ENCODE data around the gene TPI1. TPM values are rescaled to one million over a fixed set of nuclear protein-coding genes. Genes with fewer than 3 reads are reported as not detected.

Gene TPI1
- total RNA-seq, 1 donor from 2014 or later: 625 TPM

GRCh38 chr12:6828781-6829535 lies 38.4 kb upstream of the TPI1 start:
- peak; percentile 62 for DNase-seq

GRCh38 chr12:6829536-6830220 lies 37.7 kb upstream of the TPI1 start:
- no peak for DNase-seq

DNA sequence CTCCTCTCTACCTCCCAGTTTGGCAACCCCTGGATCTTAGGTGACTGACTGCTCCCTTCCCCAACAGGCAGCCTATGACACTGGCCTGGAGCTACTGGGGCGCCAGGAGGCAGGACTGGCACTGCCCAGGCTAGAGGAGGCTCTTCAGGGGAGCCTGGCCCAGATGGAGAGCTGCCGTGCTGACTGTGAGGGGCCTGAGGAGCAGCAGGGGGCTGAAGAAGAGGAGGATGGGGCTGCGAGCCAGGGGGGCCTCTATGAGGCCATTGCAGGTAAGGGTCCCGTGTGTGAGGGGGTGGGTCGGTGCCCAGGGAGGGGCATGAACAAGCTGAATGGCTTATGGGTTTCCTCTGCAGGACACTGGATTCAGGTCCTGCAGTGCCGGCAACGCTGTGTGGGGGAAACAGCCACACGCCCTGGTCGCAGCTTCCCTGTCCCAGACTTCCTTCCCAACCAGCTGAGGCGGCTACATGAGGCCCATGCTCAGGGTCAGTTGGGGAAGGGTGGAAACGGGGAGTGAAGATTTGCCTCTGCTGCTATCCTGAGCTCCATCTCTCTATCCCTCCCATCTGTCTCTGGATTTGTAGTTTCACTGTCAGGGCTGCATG lies 36.9 kb upstream of the TPI1 start:
- DNase-seq: no peak

GRCh38 chr12:6830999-6831398 lies 36.3 kb upstream of the TPI1 start:
- no peak for DNase-seq

DNA sequence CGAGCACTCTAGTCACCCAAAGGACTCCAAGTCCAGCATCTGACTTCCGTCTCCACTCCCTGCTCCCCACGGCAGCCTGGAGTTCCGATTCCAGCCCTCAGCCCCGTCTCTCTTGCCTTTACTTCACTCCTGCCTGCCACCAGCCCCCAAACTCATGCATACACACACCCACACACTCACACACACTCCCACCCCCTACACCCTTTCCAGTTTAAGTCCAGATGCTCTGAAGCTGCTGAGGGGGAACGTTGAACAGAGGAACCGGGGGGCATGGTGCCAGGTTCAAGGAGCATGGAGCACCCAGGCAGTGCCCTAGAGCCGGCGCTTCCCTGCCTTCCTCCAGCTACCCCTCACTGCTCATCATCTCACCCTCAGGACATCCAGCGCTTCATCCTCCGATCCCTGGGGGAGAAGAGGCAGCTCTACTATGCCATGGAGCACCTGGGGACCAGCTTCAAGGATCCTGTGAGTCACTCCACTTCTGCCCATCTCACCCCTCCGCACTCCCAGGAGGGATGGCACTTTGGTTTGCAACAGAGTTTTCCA lies 35.8 kb upstream of the TPI1 start:
- DNase-seq: no peak

DNA sequence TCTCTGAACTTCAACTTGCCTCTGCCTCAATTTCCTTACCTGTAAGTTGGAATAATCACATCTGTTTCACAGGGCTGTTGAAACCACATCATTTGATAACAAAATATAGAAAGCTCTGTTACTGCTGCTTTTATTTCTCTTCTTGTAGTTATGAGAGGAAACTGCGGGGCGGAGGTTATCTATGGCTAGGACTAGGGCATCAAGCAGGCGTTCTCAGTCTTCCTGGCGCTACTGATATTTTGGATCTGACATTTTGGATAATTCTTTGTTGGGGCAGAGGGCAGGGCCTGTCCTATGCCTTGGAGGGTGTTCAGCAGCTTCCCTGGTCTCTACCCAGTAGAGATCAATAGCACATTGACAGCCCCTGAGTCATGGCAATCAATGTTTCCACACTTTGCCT lies 35.2 kb upstream of the TPI1 start:
- DNase-seq: no peak

GRCh38 chr12:6833189-6833890 lies 34.0 kb upstream of the TPI1 start:
- DNase-seq: no peak

GRCh38 chr12:6834254-6834653 lies 33.1 kb upstream of the TPI1 start:
- DNase-seq: no peak

GRCh38 chr12:6834873-6835272 lies 32.5 kb upstream of the TPI1 start:
- DNase-seq: no peak

DNA sequence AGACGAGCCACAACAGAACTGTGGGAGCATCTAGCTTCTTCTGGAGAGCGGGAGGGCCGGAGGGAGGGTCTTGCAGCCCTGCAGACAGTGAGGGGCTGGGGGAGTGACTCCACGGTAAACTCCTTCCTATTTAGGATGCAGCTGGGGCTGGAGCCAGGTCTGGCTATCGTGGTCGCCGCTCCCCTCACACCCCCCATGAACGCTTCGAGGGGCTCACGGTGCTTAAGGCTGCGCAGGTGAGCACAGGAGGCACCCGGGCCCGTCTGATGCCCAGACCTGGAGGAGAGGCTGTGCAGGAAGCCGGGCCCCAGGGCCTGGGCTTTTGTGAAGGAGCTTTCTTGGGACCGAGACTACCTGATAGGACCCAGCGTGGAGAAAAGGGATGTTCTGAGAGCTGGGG lies 30.5 kb upstream of the TPI1 start:
- no peak for DNase-seq

DNA sequence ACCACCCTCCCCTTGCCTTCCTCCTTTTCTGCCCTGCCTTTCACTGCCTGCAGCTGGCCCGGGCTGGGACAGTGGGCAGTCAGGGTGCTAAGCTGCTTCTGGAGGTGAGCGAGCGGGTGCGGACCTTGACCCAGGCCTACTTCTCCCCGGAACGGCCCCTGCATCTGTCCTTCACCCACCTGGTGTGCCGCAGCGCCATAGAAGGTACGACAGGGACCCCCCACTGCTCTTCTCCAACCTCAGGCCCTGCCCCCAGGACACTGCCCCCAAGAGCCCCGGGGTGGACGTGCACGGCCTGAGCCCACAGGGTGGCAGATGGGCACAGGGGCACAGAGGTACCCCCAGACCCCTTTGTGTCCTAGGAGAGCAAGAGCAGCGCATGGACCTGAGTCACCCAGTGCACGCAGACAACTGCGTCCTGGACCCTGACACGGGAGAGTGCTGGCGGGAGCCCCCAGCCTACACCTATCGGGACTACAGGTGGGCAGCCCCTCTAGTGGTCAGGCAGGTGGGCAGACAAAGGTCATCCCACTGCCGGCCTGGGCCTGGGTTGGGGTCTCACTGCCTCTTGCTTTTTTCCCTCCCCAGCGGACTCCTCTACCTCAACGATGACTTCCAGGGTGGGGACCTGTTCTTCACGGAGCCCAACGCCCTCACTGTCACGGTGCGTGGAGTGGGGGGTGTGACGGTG lies 29.8 kb upstream of the TPI1 start:
- no peak for DNase-seq

GRCh38 chr12:6838854-6839253 lies 28.5 kb upstream of the TPI1 start:
- no peak for DNase-seq

- DNase-seq: no peak
These were observed 27.7 kb upstream of the TPI1 start for GRCh38 chr12:6839482-6840201.

GRCh38 chr12:6840330-6840729 lies 27.0 kb upstream of the TPI1 start:
- DNase-seq: no peak

DNA sequence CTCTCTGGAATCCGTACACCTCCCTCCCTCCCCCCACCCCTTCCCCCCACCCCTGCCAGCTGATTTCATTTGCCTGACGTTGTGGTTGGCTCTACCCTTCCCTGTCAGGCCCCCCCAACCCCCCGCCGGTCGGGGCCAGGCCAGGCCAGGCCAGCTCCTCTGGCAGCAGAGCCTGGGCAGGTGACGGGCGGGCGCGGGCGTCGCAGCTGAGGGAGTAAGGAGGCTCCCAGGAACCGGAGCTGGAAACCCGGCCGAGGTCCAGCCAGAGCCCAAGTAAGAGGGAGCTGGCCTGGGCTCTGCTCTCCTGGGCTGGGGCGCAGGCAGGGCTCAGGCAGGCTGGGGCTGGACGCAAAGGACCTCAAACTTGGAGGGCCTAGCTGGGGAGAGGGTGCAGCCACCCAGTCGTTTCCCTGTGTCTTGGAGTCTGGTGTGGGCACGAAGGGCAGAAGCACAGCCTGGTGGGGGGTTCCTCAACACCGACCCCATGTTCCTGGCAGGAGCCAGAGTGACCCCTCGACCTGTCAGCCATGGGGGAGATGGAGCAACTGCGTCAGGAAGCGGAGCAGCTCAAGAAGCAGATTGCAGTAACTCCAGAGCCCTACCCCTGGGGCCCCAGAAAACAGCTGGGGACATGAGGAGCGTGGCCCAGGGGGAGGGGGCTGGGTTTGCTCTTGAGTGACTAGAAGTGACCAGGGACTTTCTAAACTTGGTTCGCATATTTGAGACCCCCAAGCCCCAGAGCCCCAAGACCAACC lies 26.4 kb upstream of the TPI1 start, which contains the start of gene GNB3:
TSS of gene GNB3 (plus strand) at position 165 of the 755 bp plus-strand sequence. CDS start at position 528, 363 bp downstream.
- no peak for DNase-seq

DNA sequence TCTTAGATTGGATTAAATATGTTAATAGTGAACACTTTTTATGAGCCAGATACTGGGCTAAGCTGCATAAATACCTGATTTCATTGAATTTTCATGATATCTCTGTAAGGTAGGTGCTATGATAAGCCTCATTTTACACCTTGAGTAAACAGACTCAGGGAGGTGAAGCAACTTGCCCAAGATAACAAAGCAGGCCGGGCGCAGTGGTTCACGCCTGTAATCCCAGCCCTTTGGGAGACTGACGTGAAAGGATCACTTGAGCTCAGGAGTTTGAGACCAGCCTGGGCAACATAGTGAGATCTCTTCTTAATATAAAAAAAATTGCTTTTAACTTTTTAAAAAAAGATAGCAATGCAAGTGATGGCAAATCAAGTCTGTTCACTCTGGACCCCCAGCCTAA lies 25.3 kb upstream of the TPI1 start:
- DNase-seq: no peak

- peak; percentile 25 for DNase-seq
These were observed 24.0 kb upstream of the TPI1 start for GRCh38 chr12:6843118-6843902.

GRCh38 chr12:6845395-6845794 lies 21.9 kb upstream of the TPI1 start:
- no peak for DNase-seq

DNA sequence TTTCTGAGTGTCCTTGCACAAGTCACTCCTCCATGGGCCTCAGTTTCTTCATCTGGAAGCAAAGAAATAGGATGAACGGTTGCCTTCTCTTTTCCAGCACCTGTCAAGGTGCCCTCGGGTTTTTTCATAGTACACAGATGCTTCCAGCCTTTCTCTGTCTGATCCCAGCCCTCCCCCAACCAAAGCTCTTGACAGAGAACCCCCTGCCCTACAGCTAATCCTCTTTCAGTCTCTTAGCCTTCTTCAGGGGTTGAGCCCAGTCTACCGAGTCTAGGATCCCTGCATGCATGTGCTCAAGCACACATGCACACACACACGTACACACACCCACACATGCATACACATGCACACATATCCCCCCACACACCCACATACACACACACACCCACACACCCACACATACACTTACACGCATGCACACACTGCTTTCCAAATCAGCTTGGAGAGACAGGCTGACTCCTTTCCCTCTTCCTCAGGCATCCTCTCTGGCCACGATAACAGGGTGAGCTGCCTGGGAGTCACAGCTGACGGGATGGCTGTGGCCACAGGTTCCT lies 20.9 kb upstream of the TPI1 start:
- no peak for DNase-seq

DNA sequence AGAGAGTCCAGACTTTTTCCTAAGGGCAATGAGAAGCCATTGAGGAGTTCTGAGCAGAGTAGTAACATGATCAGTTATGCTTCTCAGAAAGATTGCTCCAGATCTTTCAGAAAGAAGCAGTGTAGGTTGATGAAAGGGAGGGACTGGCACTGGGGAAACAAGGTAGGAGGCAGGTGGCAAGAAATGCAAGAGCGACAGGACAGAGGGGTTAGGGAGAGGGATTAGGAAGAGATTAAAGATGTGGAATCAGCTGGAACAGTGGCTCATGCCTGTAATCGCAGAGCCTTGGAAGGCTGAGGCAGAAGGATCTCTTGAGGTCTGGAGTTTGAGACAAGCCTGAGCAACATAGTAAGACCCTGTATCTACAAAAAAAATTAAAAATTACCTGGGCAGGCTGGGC lies 19.7 kb upstream of the TPI1 start:
- no peak for DNase-seq

Measured in dermis blood vessel endothelial cell (primary cell).